Endothelial cell of umbilical vein (primary cell): ENCODE results near the gene ACAD8. TPM values are rescaled to one million over a fixed set of nuclear protein-coding genes. Genes with fewer than 3 reads are reported as not detected.

Experiments
- BruUV-seq: library from RNA; stranded (reverse); fragments of 400-500 nt; replicated peaks from 2 replicates; lab custom pipeline; 2021; lab: Mats Ljungman, UMichigan
- CTCF ChIA-PET: fragments of 300-600, 350-600 bp; sonication (Branson Sonifier 250); formaldehyde crosslinking; loops from one replicate; lab custom pipeline; 2021; ENCODE audit warnings: antibody characterized with exemption, inconsistent platforms; lab: Charles Lee
- POLR2A ChIA-PET: fragments of 300-600, 350-600 bp; sonication (Branson Sonifier 250); formaldehyde crosslinking; loops from one replicate; lab custom pipeline; 2021; ENCODE audit warnings: antibody characterized with exemption, inconsistent platforms; lab: Charles Lee
- DNase-seq: peaks from one replicate; pipeline ENCODE4 v3.0.0-alpha.2; 2011; ENCODE audit warnings: low read depth, low spot score
- FAIRE-seq: peaks from 2 replicates; lab custom pipeline; 2011; peaks lifted over from hg19 to GRCh38; lab: Jason Lieb, UNC
- H2AFZ ChIP-seq: 2 replicates; pipeline ENCODE4 v1.6.0; 2012; ENCODE audit warnings: low read depth, low read length, control low read depth, inconsistent platforms
- H3K27ac ChIP-seq: 2 replicates; pipeline ENCODE4 v1.5.1; 2011; ENCODE audit warnings: low read depth, mild to moderate bottlenecking, control low read depth, low read length, moderate library complexity; ENCODE audit not compliant: insufficient read depth
- H3K27me3 ChIP-seq, 2 experiments: 2 replicates each; pipeline versions ENCODE4 v1.6.0 to v1.6.1; 2011; ENCODE audit warnings: low read length in 2 of 2, mixed read lengths in 1 of 2; ENCODE audit not compliant: control insufficient read depth in 2 of 2, insufficient read depth in 2 of 2
- H3K36me3 ChIP-seq, 2 experiments: 2 replicates in 1 of 2; 3 replicates in 1 of 2; pipeline ENCODE4 v1.5.1; 2011; ENCODE audit warnings: low read length in 2 of 2, mild to moderate bottlenecking in 1 of 2, moderate library complexity in 1 of 2; ENCODE audit not compliant: control insufficient read depth in 2 of 2, insufficient read depth in 2 of 2; ENCODE audit errors: extremely low read depth in 1 of 2
- H3K4me1 ChIP-seq: 3 replicates; pipeline ENCODE4 v1.5.1; 2011; ENCODE audit warnings: mild to moderate bottlenecking, low read length; ENCODE audit not compliant: control insufficient read depth, insufficient read depth; ENCODE audit errors: extremely low read depth
- H3K4me2 ChIP-seq: 2 replicates; pipeline ENCODE4 v1.6.1; 2011; ENCODE audit warnings: low read length, control low read depth, mixed read lengths; ENCODE audit not compliant: insufficient read depth
- H3K4me3 ChIP-seq, 3 experiments: fragments of 200-600 bp in 1 of 3; sonication (generic), shearing (Covaris generic) in 1 of 3; replicated peaks in 1 of 3; 2 replicates each; pipeline ENCODE4 v1.5.1; 2011 to 2016; ENCODE audit warnings: control low read depth in 3 of 3, low read length in 3 of 3, mild to moderate bottlenecking in 2 of 3, inconsistent platforms in 1 of 3, low read depth in 1 of 3, moderate library complexity in 1 of 3; ENCODE audit not compliant: insufficient read depth in 1 of 3
- H3K79me2 ChIP-seq: 2 replicates; pipeline ENCODE4 v1.6.0; 2012; ENCODE audit warnings: low read length, inconsistent platforms; ENCODE audit not compliant: control insufficient read depth, insufficient read depth
- H3K9ac ChIP-seq: replicated peaks from 2 replicates; pipeline ENCODE3; 2011; ENCODE audit warnings: low read length, control low read depth; ENCODE audit not compliant: insufficient read depth; ENCODE audit errors: extremely low read depth
- H3K9me1 ChIP-seq: replicated peaks from 3 replicates; pipeline ENCODE4 v1.6.0; 2011; ENCODE audit warnings: mild to moderate bottlenecking, low read length; ENCODE audit not compliant: control insufficient read depth, insufficient read depth; ENCODE audit errors: extremely low read depth
- H3K9me3 ChIP-seq: replicated peaks from 2 replicates; pipeline ENCODE4 v1.5.1; 2012; ENCODE audit warnings: low read length, inconsistent platforms; ENCODE audit not compliant: control insufficient read depth, insufficient read depth
- H4K20me1 ChIP-seq: replicated peaks from 2 replicates; pipeline ENCODE3; 2011; ENCODE audit warnings: mild to moderate bottlenecking, low read length; ENCODE audit not compliant: control insufficient read depth, insufficient read depth; ENCODE audit errors: extremely low read depth
- CTCF ChIP-seq, 2 donors: IDR thresholded peaks; 1 replicate in 1 of 2; 2 replicates in 1 of 2; pipeline ENCODE4 v1.5.1; 2011; ENCODE audit warnings: low read length in 2 of 2, mild to moderate bottlenecking in 2 of 2, moderate library complexity in 2 of 2, control low read depth in 1 of 2, inconsistent platforms in 1 of 2, low read depth in 1 of 2; ENCODE audit not compliant: insufficient read depth in 1 of 2; ENCODE audit errors: extremely low read depth in 1 of 2
- EZH2 ChIP-seq: IDR thresholded peaks from 2 replicates; pipeline ENCODE4 v1.6.1; 2012; ENCODE audit warnings: borderline replicate concordance, low read depth, mild to moderate bottlenecking, moderate library complexity, low read length, inconsistent platforms; ENCODE audit not compliant: severe bottlenecking
- FOS ChIP-seq: IDR thresholded peaks from 2 replicates; pipeline ENCODE4 v1.6.1; 2011; ENCODE audit warnings: mild to moderate bottlenecking, low read length, moderate library complexity, borderline replicate concordance; ENCODE audit not compliant: insufficient read depth
- GATA2 ChIP-seq: IDR thresholded peaks from 2 replicates; pipeline ENCODE4 v1.7.0; 2011; ENCODE audit warnings: low read depth, mild to moderate bottlenecking, moderate library complexity, mixed read lengths, low read length; ENCODE audit not compliant: insufficient read length, insufficient read depth
- JUN ChIP-seq: IDR thresholded peaks from 2 replicates; pipeline ENCODE4 v1.6.1; 2011; ENCODE audit warnings: borderline replicate concordance, low read depth; ENCODE audit not compliant: insufficient read length, insufficient read depth
- MAX ChIP-seq: IDR thresholded peaks from 2 replicates; pipeline ENCODE4 v1.6.1; 2011; ENCODE audit not compliant: insufficient read depth, insufficient read length
- MYC ChIP-seq: IDR thresholded peaks from one replicate; pipeline ENCODE4 v1.6.1; 2011; ENCODE audit warnings: mild to moderate bottlenecking, low read depth, low read length
- POLR2A ChIP-seq: IDR thresholded peaks from 2 replicates; pipeline ENCODE4 v1.6.1; 2012; ENCODE audit warnings: low read depth, mild to moderate bottlenecking, control low read depth, low read length
- POLR2AphosphoS5 ChIP-seq: IDR thresholded peaks from 2 replicates; pipeline ENCODE4 v1.6.1; 2012; ENCODE audit warnings: low read depth, mild to moderate bottlenecking, control low read depth, low read length, moderate library complexity; ENCODE audit not compliant: insufficient read depth
- dilution Hi-C: fragments of 300-500 bp; cut with MboI; formaldehyde crosslinking; loops from one replicate; pipeline ENCODE4 v1.15.0; 2019; ENCODE audit warnings: low sequenced_read_pairs; ENCODE audit not compliant: extremely low pct_ligation_motif_present
- intact Hi-C: fragments of 100-400 bp; cut with micrococcal nuclease; formaldehyde crosslinking; loops from one replicate; pipeline ENCODE4 v1.10.0; 2022
- polyA plus RNA-seq, 4 experiments: library from polyadenylated mRNA; depleted of rRNA in 3 of 4; stranded (reverse) in 3 of 4; unstranded in 1 of 4; fragments of >200 nt; gene quantifications; 2 replicates each; pipeline versions ENCODE4 v1.2.1 to v1.2.3, GENCODE V29; 2011 to 2012; ENCODE audit warnings: missing spikeins in 1 of 4
- total RNA-seq: library from RNA; stranded (reverse); gene quantifications from 2 replicates; pipeline ENCODE4 v1.2.3, GENCODE V29; 2021

Gene ACAD8
- total and polyA plus RNA-seq, 2 donors (not counting 3 experiments of a cell fraction or from before 2014, with no cell fraction given), result 22.9 to 29.0 TPM

- intact Hi-C loops (no loop called here), dilution Hi-C loops (no loop called here)
- TF ChIP-seq CTCF (IDR thresholded peaks at IDR 0.05; ENCODE audit: extremely low read depth in 1 of 2, insufficient read depth in 1 of 2, low read depth in 1 of 2, low read length in 2 of 2) (no peak), MYC (no peak), MAX (no peak), FOS (no peak), POLR2A (no peak), POLR2AphosphoS5 (no peak), EZH2 (no peak), GATA2 (no peak), JUN (no peak)
These were observed 3.7 kb downstream of the ACAD8 start for GRCh38 chr11:134257101-134257500.

More at GRCh38 chr11:134257101-134257500, 3.7 kb downstream of the ACAD8 start:
- H3K9ac ChIP-seq, result no peak overlapping the region
- CTCF ChIA-PET, result interaction anchor here (1.6 kb wide), 1 partner anchor 35 kb away, joined by 3 read pairs; no protein-coding TSS in a partner anchor
- no peak overlapping the region for H2AFZ ChIP-seq
- peaks cover 6% of the 10 kb centered on the region for H3K79me2 ChIP-seq
- H4K20me1 ChIP-seq, result no peaks in the 10 kb centered on the region
- H3K27ac ChIP-seq, result no peak overlapping the region
- H3K9me3 ChIP-seq, result no peaks in the 10 kb centered on the region
- no peaks in the 10 kb centered on the region for H3K27me3 ChIP-seq
- no peak for FAIRE-seq
- peaks cover 10% of the 10 kb centered on the region for H3K4me1 ChIP-seq
- H3K36me3 ChIP-seq, result peaks cover 6 to 17% of the 10 kb centered on the region in 2 experiments
- no peaks in the 10 kb centered on the region for H3K9me1 ChIP-seq
- H3K4me3 ChIP-seq, result no peak overlapping the region
- no peak overlapping the region for H3K4me2 ChIP-seq
- DNase-seq, result no peak
- POLR2A ChIA-PET, result no interaction called here
- BruUV-seq, result no TSS peak
